NCI-H774 (cell line): Measurements from ENCODE around the gene IFITM2.
"Not testable (repeated sequence)": the region's sequence is repeated elsewhere in the genome, so short reads cannot be mapped to it uniquely, and the experiment has no call there.

ENCODE experiments used
- DNase-seq: peaks from one replicate; lab custom pipeline; 2025; lab: John Stamatoyannopoulos, UW

The IFITM2 gene

GRCh38 chr11:325796-326591 is 18.4 kb downstream of the IFITM2 start:
- no peak for DNase-seq

- DNase-seq: no peak
Observed at GRCh38 chr11:326592-326841, 18.9 kb downstream of the IFITM2 start.

DNA sequence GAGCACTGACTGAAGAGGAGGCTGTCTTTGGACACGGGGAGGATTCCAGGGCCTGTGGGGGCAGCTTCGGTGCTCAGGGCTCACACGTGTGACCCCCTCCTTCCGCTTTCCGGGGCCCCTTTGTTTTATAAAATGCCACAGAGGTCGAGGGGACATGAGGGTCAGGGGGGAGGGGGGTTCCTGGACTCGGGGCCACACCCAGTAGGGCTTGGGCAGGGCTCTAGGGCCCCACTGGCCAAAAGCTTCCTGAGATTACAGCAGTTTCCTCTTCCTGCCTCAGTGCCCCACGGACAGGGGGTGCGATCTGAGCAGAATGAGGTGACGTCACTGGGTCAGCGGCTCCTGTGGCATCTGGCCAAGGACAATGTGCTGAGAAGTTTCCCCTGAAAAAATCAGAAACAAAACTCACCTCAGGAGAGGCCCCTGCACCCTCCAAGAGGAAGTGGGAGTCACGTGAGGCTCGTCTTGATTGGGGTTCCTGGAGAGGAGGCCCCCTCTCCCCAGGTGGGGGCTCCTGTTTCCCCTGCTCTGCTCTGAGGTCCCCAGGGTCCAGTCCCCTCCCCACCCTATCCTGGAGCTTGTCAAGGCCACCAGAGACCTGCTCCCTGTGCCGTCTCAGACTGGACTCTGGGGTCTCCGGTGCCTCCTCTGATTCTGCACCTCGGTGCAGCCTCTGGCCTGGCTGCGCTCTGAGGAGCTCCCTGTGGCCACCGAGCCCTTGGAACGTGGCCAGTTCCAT is 19.4 kb downstream of the IFITM2 start:
- DNase-seq: no peak

- DNase-seq: no peak
Observed at GRCh38 chr11:327581-327923, 19.9 kb downstream of the IFITM2 start.

- no peak for DNase-seq
Observed at GRCh38 chr11:328012-328411, 20.4 kb downstream of the IFITM2 start.

GRCh38 chr11:328516-329100 is 21.0 kb downstream of the IFITM2 start:
- DNase-seq: not testable (repeated sequence)

DNA sequence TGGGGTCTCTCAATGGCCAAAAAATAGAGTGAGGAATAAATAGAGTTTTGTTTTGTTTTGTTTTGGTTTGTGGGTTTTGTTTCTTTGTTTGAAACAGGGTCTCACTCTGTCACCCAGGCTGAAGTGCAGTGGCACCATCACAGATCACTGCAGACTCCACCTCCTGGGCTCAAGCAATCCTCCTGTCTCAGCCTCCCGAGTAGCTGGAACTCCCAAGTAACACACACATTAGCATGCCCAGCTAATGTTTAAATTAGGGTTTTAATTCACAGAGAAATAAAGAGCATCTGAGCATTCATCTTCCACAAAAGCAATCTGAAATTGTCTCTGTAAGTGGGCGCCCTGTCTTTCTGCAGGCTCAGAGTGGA is 22.3 kb downstream of the IFITM2 start:
- no peak for DNase-seq

GRCh38 chr11:330307-330693 is 22.7 kb downstream of the IFITM2 start:
- DNase-seq: no peak

GRCh38 chr11:330694-331357 is 23.2 kb downstream of the IFITM2 start:
- no peak for DNase-seq

DNA sequence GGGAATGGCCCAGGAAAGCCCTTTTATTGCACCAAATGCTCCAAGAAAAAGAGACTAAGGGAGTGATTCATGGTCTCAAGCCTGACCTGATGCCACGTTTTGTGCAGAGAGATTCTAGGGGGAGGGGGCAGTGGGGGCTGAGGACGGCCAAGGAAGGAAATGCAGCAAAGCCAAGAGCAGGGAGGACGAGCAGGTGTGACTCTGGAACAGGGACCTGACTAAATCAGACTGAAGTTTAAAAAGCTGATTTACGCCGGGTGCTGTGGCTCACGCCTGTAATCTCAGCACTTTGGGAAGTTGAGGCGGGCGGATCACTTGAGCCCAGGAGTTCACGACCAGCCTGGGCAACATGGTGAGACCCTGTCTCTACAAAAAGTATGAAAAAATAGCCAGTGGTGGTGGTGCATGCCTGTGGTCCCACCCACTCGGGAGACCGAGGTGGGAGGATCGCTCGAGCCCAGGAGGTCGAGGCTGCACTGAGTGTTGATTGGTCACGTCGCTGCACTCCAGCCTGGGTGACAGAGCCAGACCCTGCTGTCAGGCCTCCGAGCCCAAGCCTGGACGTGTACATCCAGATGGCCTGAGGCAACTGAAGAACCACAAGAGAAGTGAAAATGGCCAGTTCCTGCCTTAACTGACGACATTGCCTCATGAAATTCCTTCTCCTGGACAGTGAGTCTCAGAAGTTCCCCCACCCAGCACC is 23.9 kb downstream of the IFITM2 start:
- DNase-seq: no peak

GRCh38 chr11:332651-333480 is 25.2 kb downstream of the IFITM2 start:
- DNase-seq: no peak

- DNase-seq: not testable (repeated sequence)
Observed at GRCh38 chr11:333616-334263, 26.1 kb downstream of the IFITM2 start.

DNA sequence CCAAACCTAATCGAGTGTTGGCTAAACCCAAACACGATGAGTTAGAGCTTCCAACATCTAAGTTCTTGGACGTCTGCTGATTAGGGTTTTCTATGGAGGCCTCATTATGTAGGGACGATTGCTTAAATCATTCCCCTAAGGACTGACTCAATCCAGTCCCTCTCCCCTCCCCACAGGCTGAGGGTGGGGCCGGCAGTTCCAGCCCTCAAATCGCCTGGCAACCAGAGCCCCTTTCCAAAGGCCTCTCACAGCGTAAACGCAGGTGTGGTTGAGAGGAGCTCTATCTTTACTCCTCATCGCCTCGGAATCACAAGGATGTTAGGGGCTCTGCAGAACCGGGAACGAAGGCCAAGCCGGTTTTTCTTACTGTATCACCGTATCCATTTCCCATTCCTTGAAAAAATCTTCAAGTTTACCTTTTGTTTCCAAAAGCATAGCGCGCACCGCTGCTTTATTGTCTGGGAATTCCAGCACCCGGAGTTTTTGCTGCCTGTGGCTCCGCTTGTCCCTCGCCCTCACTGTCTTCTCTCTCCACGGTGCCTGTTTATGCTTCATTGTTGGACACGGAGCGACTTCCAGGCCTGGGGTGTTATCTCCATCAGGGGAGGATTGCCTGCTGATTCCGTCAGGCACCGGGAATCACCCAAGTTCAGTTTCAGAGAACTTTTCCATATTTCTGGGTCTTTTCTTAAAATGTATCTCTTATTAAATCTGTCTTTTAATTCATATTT is 26.8 kb downstream of the IFITM2 start:
- DNase-seq: no peak

GRCh38 chr11:335779-336658 is 28.4 kb downstream of the IFITM2 start:
- no peak for DNase-seq

- no peak for DNase-seq
Observed at GRCh38 chr11:336659-337198, 29.1 kb downstream of the IFITM2 start.

DNA sequence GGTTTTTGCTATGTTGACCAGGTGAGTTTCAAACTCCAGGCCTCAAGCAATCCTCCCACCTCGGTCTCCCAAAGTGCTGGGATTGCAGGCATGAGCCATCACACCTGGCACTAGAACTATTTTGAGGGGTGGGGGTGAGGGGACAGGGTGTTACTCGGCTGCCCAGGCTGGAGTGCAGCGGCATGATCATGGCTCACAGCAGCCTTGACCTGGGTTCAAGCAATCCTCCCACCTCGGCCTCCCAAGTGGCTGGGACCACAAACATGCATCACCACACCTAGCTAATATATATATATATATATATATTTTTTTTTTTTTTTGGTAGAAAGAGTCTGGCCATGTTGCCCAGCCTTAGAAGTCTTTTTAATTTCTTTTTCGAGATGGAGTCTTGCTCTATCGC is 30.1 kb downstream of the IFITM2 start:
- no peak for DNase-seq

DNA sequence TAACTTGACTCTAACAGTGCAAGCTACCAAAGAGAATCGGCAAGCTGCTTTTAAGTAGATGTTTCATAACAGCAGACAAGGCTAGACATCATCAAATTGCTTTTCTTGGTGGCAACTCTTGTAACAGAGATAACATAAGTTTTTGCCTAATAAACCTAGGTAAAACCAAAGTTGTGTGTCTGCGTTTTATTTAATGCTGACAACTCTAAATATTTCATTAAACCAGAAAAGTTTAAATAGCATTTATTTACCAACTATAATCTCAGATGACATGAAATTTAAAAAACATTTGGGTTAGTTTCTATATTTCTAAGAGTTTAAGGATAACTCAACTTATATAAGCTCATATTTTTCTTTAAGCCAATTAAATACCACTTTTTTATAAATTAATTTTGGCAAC is 32.3 kb downstream of the IFITM2 start:
- no peak for DNase-seq

DNA sequence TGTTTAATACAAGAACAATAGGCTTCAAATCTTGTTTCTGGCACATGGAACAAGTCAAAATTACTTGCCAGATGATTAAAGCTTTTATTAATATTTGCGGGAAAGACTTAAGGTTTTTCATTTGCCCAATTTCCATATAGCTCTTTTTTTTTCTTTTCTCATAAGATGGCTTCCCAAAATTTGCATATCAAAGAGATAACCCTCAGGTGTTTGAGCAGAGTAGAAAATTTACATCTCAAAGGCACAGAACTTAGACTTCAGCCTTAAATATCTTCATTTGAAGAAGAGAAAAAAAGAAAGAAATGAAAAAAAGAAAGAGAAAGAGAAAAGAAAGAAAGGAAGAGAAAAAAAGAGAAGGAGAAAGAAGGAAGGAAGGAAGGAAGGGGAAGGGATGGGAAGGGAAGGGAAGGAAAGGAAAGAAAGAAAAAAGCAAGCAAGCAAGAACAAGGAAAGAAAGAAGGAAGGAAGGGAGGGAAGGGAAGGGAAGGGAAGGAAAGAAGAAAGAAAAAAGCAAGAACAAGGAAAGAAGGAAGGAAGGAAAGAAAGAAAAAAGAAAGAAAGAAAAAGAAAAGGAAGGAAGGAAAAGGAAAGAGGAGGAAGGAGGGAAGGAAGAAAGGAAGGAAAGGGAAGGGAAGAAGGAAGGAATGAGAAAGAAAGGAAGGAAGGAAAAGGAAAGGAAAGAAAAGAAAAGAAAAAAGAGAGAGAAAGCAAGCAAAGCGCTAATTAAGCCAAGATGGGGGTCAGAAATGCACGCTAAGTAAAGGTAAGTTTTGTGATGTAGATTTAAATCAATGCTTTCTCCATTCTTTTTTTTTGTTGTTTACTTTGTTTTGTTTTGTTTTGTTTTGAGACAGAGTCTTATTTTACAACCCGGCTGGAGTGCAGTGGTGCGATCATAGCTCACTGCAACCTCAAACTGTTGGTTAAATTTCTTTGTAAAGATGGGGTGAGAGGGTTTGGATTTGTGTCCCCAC is 33.2 kb downstream of the IFITM2 start:
- no peak for DNase-seq
